ENCODE data around the gene POMGNT2.

POMGNT2 gene

DNA sequence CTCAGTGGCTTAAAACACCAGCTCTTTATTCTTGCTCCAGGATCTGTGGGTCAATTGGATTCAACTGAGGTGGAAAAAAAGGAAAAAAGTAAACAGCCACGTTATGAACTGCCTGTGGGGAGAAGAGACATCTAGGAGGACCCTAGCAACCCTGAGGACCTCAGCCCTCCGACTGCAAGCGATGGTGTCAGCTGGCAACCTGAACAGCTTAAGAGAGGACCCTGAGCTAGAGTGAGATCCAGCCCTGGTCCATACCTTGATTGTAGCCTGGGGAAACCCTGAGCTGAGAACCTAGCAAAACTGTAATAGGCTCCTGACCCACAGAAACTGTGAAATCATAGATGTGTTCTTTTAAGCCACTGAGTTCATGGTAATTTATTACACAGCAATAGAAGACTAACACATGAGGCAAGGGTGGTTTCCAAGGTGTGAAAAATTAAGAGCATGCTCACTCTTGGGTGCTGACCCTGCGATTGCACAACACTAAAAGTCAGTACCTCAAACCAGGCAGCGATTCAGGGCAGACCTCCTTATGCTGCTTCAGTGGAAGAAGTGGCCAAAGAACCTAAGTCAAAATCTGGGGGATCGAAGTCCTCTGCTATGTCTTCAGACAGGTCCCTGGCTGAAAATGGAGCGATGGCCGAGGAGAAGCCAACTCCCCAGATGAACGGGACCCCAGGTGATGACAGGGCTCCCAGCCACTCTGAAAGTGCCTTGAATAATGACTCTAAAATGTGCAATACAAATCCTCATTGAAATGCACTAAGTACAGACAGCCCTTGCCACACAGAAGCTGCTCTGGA, 69.1 kb downstream of the POMGNT2 start:
- Histone ChIP-seq H3K4me1 (ENCODE audit: control insufficient read depth, insufficient read depth, low read length) (no peaks in the 10 kb centered on the region), H3K27me3 (ENCODE audit: control insufficient read depth, insufficient read depth, low read length) (peaks cover 3% of the 10 kb centered on the region), H3K4me3 (ENCODE audit: low read length) (no peak overlapping the region), H3K4me2 (ENCODE audit: low read length) (no peak overlapping the region), H3K9me3 (replicated peaks; ENCODE audit: low read length) (no peaks in the 10 kb centered on the region), H3K36me3 (ENCODE audit: insufficient read depth, low read length) (no peaks in the 10 kb centered on the region), H3K9ac (ENCODE audit: low read depth, low read length) (no peak overlapping the region)

DNA sequence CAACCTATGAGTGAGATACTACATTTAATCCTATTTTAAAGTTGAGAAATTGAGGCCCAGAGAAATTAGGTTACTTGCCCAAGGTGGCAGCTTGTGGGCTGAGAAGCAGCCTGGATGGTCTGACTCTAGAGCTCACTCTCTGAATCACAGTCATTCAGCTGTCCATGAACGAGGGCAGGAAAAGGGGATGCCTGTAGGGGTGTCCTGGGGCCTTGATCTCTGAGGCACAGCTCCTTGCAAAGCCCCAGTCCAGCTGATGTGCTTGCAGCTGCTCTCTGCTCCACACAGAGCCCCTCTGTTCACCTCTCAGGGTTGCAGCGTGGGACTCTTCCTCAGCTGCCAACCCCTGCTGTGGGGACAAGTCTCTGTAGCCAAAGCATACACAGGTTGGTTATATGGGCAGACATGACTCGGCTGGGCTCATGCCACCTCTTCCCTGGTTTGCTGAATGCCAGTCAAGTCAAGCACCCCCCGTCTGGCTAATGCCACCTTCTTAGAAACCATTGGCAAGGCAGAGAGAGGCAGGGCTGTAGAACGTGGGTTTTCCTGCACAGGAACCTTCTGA, 70.0 kb downstream of the POMGNT2 start:
- Histone ChIP-seq H3K36me3 (ENCODE audit: insufficient read depth, low read length) (no peaks in the 10 kb centered on the region), H3K27me3 (ENCODE audit: control insufficient read depth, insufficient read depth, low read length) (peaks cover 7% of the 10 kb centered on the region), H3K4me1 (ENCODE audit: control insufficient read depth, insufficient read depth, low read length) (no peaks in the 10 kb centered on the region), H3K9ac (ENCODE audit: low read depth, low read length) (no peak overlapping the region), H3K4me2 (ENCODE audit: low read length) (no peak overlapping the region), H3K4me3 (ENCODE audit: low read length) (no peak overlapping the region), H3K9me3 (replicated peaks; ENCODE audit: low read length) (no peaks in the 10 kb centered on the region)

DNA sequence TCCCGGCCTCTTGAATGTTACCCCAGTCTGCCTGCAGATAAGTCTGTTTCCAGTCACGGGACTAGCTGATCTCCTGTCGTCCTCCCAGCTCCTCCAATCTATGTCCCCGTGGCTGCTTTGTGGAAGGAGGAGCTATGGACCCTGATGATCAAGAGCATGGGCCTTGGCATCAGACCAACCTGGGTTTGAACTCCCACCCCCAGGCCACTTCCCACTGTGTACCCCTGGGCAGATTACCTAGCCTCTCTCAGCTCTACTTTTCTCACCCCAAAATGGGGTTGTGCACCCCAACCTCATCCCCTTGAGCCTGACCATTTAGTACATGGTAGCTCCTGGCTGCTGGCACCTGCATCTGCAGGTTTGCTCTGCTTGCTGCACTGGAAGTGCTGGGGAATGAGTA, 71.0 kb downstream of the POMGNT2 start:
- no peaks in the 10 kb centered on the region for H3K36me3 ChIP-seq (ENCODE audit: insufficient read depth, low read length)
- no peak overlapping the region for H3K4me2 ChIP-seq (ENCODE audit: low read length)
- no peak overlapping the region for H3K4me3 ChIP-seq (ENCODE audit: low read length)
- H3K27me3 ChIP-seq (ENCODE audit: control insufficient read depth, insufficient read depth, low read length) = peaks cover 7% of the 10 kb centered on the region
- no peaks in the 10 kb centered on the region for H3K4me1 ChIP-seq (ENCODE audit: control insufficient read depth, insufficient read depth, low read length)
- H3K9me3 ChIP-seq (replicated peaks; ENCODE audit: low read length) = no peaks in the 10 kb centered on the region
- H3K9ac ChIP-seq (ENCODE audit: low read depth, low read length) = no peak overlapping the region

DNA sequence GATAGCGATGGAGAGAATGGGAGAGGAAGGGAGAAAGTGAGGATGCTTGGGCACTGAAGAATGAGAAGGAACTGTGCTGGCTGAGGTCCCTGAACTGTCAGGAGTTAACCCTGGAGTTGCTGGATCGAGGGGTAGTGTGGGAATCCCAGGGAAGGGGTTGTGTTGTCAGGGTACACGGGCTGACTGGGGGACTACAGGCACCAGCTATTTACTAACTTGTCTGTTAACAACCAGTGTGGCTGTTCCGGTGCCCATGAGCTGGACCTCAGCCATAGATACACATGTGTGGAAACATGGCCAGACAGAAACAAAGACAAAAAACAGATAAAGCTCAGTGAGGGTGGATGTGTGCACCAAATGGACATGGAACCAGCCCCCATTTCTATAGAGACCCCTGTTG, 71.7 kb downstream of the POMGNT2 start:
- no peaks in the 10 kb centered on the region for H3K36me3 ChIP-seq (ENCODE audit: insufficient read depth, low read length)
- no peak overlapping the region for H3K4me3 ChIP-seq (ENCODE audit: low read length)
- no peak overlapping the region for H3K9ac ChIP-seq (ENCODE audit: low read depth, low read length)
- no peaks in the 10 kb centered on the region for H3K9me3 ChIP-seq (replicated peaks; ENCODE audit: low read length)
- H3K4me1 ChIP-seq (ENCODE audit: control insufficient read depth, insufficient read depth, low read length) = no peaks in the 10 kb centered on the region
- H3K27me3 ChIP-seq (ENCODE audit: control insufficient read depth, insufficient read depth, low read length) = peaks cover 7% of the 10 kb centered on the region
- H3K4me2 ChIP-seq (ENCODE audit: low read length) = no peak overlapping the region

DNA sequence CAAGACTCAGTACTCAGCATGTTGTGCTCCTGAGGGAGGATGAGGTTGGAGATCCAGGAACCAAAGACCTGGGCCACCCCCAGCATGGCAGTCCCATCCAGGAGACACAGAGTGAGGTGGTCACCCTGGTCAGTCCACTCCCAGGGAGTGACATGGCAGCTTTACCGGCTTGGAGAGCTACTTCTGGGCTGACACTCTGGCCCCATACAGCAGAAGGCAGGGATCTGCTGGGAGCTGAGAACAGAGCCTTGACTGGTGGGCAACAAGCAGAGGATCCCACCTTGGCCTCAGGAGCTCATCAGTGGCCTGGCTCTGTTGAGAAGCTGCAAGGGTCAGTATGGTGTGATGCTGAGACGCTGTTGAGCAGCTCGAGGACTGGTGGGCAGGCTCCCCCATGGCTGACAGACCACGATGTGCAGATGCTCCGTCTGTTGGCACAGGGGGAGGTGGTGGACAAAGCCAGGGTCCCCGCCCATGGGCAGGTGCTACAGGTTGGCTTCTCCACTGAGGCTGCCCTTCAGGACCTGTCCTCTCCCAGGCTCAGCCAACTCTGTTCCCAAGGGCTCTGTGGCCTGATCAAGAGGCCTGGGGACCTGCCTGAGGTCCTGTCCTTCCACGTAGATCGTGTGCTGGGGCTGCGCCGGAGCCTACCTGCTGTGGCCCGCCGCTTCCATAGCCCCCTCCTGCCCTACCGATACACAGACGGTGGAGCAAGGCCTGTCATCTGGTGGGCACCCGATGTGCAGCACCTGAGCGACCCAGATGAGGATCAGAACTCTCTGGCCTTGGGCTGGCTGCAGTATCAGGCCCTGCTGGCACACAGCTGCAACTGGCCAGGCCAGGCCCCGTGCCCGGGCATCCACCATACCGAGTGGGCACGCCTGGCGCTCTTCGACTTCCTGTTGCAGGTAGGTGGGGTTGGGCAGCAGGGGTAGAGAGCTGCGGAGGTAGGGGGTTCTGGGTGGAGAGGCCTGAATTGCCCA, 72.9 kb downstream of the POMGNT2 start:
- H3K27me3 ChIP-seq (ENCODE audit: control insufficient read depth, insufficient read depth, low read length) = peaks cover 7% of the 10 kb centered on the region
- no peak overlapping the region for H3K9ac ChIP-seq (ENCODE audit: low read depth, low read length)
- no peak overlapping the region for H3K4me2 ChIP-seq (ENCODE audit: low read length)
- H3K4me1 ChIP-seq (ENCODE audit: control insufficient read depth, insufficient read depth, low read length) = no peaks in the 10 kb centered on the region
- no peaks in the 10 kb centered on the region for H3K9me3 ChIP-seq (replicated peaks; ENCODE audit: low read length)
- H3K36me3 ChIP-seq (ENCODE audit: insufficient read depth, low read length) = no peaks in the 10 kb centered on the region
- no peak overlapping the region for H3K4me3 ChIP-seq (ENCODE audit: low read length)

DNA sequence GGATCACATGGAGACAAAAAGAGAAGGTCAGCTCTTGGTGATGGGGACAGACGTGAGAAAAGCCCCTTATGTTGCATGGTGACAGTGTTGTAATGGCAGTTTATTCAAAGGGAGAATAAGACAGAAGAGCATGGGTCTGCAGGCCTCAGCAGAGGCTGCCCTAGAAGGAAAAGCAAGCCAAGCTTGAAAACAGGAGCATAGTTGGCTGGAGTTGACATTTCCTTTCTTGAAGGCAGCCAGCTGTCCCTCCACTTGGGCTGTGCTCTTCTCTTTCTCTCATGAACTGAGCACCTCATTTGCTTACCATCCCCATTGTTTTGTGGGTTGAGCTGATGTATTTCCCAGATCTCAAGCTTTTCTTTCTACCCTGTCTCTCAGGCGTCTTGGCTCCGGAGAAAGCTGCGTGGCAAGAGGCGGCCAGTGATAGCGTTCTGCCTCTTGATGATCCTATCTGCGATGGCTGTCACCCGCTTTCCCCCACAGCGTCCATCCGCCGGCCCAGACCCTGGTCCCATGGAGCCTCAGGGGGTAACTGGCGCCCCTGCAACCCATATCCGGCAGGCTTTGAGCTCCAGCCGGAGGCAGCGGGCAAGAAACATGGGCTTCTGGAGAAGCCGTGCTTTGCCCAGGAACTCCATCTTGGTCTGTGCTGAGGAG, 73.9 kb downstream of the POMGNT2 start:
- Histone ChIP-seq H3K4me1 (ENCODE audit: control insufficient read depth, insufficient read depth, low read length) (no peaks in the 10 kb centered on the region), H3K4me3 (ENCODE audit: low read length) (no peak overlapping the region), H3K27me3 (ENCODE audit: control insufficient read depth, insufficient read depth, low read length) (peaks cover 9% of the 10 kb centered on the region), H3K9me3 (replicated peaks; ENCODE audit: low read length) (no peaks in the 10 kb centered on the region), H3K9ac (ENCODE audit: low read depth, low read length) (no peak overlapping the region), H3K4me2 (ENCODE audit: low read length) (no peak overlapping the region), H3K36me3 (ENCODE audit: insufficient read depth, low read length) (no peaks in the 10 kb centered on the region)

DNA sequence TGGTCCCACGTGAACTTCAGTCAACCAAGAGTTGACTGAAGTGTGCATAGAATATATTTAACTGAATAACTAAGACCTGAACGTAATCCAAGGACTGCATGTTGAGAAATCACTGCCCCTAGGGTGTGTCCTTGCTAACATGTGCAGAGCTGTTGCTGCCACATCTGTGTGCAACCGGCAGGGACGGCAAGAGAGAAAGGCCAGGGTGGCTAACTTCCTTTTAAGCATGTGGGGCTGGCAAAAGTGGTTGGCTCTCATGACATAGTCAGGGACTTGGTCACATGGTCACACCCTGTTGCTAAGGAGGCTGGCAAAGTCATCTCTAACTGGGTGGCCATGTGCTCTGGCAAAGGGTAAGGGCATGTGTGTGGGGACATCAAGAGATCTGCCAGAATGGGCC, 74.4 kb downstream of the POMGNT2 start:
- Histone ChIP-seq H3K4me2 (ENCODE audit: low read length) (no peak overlapping the region), H3K36me3 (ENCODE audit: insufficient read depth, low read length) (no peaks in the 10 kb centered on the region), H3K4me1 (ENCODE audit: control insufficient read depth, insufficient read depth, low read length) (no peaks in the 10 kb centered on the region), H3K4me3 (ENCODE audit: low read length) (no peak overlapping the region), H3K9ac (ENCODE audit: low read depth, low read length) (no peak overlapping the region), H3K27me3 (ENCODE audit: control insufficient read depth, insufficient read depth, low read length) (peaks cover 8% of the 10 kb centered on the region), H3K9me3 (replicated peaks; ENCODE audit: low read length) (no peaks in the 10 kb centered on the region)

DNA sequence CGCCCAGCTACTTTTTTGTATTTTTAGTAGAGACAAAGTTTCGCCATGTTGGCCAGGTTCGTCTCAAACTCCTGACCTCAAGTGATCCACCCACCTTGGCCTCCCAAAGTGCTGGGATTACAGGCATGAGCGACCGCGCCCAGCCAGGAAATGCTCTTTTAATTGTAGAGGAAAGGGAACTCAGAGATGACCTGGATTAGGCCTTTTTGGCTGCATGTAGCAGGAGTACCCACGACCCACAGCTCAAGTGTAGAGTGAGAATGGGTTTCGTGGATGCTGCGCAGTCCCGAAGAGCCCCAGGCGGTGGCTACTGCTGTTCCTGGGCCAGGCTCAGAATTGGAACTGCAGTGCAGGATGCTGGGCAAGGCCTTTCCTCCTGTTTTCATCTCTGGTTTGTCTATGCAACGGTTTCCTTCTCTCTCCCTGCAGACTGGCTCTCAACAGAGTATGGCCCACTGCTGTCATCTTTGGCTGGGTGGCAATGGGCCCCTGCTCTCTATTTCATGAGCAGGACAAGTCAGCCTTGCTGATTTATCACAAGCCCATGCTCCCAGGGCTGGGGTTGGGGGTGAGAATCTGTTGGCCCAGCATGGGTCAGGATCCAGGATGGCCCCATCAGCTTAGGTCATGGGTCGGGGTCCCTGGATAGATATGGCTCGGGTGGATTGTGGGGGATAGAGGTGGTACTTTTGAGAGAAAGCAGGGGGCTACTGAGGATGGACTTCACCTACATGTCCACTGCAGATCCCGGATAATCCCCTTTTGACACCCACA, 75.5 kb downstream of the POMGNT2 start:
- Histone ChIP-seq H3K4me3 (ENCODE audit: low read length) (no peak overlapping the region), H3K9ac (ENCODE audit: low read depth, low read length) (no peak overlapping the region)

More for the DNA sequence above, 75.5 kb downstream of the POMGNT2 start:
- H3K4me2 ChIP-seq (ENCODE audit: low read length) = no peak overlapping the region
- H3K4me1 ChIP-seq (ENCODE audit: control insufficient read depth, insufficient read depth, low read length) = no peaks in the 10 kb centered on the region
- H3K36me3 ChIP-seq (ENCODE audit: insufficient read depth, low read length) = no peaks in the 10 kb centered on the region
- H3K27me3 ChIP-seq (ENCODE audit: control insufficient read depth, insufficient read depth, low read length) = peaks cover 8% of the 10 kb centered on the region
- H3K9me3 ChIP-seq (replicated peaks; ENCODE audit: low read length) = no peaks in the 10 kb centered on the region
